Endothelial cell of umbilical vein (primary cell): ENCODE data around the gene TNS1. TPM values are rescaled to one million over a fixed set of nuclear protein-coding genes. Genes with fewer than 3 reads are reported as not detected.

Experiments used
- BruUV-seq: library from RNA; stranded (reverse); fragments of 400-500 nt; replicated peaks from 2 replicates; lab custom pipeline; 2021; lab: Mats Ljungman, UMichigan
- CTCF ChIA-PET: fragments of 300-600, 350-600 bp; sonication (Branson Sonifier 250); formaldehyde crosslinking; loops from one replicate; lab custom pipeline; 2021; ENCODE audit warnings: antibody characterized with exemption, inconsistent platforms; lab: Charles Lee
- POLR2A ChIA-PET: fragments of 300-600, 350-600 bp; sonication (Branson Sonifier 250); formaldehyde crosslinking; loops from one replicate; lab custom pipeline; 2021; ENCODE audit warnings: antibody characterized with exemption, inconsistent platforms; lab: Charles Lee
- DNase-seq: peaks from one replicate; pipeline ENCODE4 v3.0.0-alpha.2; 2011; ENCODE audit warnings: low read depth, low spot score
- FAIRE-seq: peaks from 2 replicates; lab custom pipeline; 2011; peaks lifted over from hg19 to GRCh38; lab: Jason Lieb, UNC
- H2AFZ ChIP-seq: 2 replicates; pipeline ENCODE4 v1.6.0; 2012; ENCODE audit warnings: low read depth, low read length, control low read depth, inconsistent platforms
- H3K27ac ChIP-seq: 2 replicates; pipeline ENCODE4 v1.5.1; 2011; ENCODE audit warnings: low read depth, mild to moderate bottlenecking, control low read depth, low read length, moderate library complexity; ENCODE audit not compliant: insufficient read depth
- H3K27me3 ChIP-seq, 2 experiments: 2 replicates each; pipeline versions ENCODE4 v1.6.0 to v1.6.1; 2011; ENCODE audit warnings: low read length in 2 of 2, mixed read lengths in 1 of 2; ENCODE audit not compliant: control insufficient read depth in 2 of 2, insufficient read depth in 2 of 2
- H3K36me3 ChIP-seq, 2 experiments: 2 replicates in 1 of 2; 3 replicates in 1 of 2; pipeline ENCODE4 v1.5.1; 2011; ENCODE audit warnings: low read length in 2 of 2, mild to moderate bottlenecking in 1 of 2, moderate library complexity in 1 of 2; ENCODE audit not compliant: control insufficient read depth in 2 of 2, insufficient read depth in 2 of 2; ENCODE audit errors: extremely low read depth in 1 of 2
- H3K4me1 ChIP-seq: 3 replicates; pipeline ENCODE4 v1.5.1; 2011; ENCODE audit warnings: mild to moderate bottlenecking, low read length; ENCODE audit not compliant: control insufficient read depth, insufficient read depth; ENCODE audit errors: extremely low read depth
- H3K4me2 ChIP-seq: 2 replicates; pipeline ENCODE4 v1.6.1; 2011; ENCODE audit warnings: low read length, control low read depth, mixed read lengths; ENCODE audit not compliant: insufficient read depth
- H3K4me3 ChIP-seq, 3 experiments: fragments of 200-600 bp in 1 of 3; sonication (generic), shearing (Covaris generic) in 1 of 3; replicated peaks in 1 of 3; 2 replicates each; pipeline ENCODE4 v1.5.1; 2011 to 2016; ENCODE audit warnings: control low read depth in 3 of 3, low read length in 3 of 3, mild to moderate bottlenecking in 2 of 3, inconsistent platforms in 1 of 3, low read depth in 1 of 3, moderate library complexity in 1 of 3; ENCODE audit not compliant: insufficient read depth in 1 of 3
- H3K79me2 ChIP-seq: 2 replicates; pipeline ENCODE4 v1.6.0; 2012; ENCODE audit warnings: low read length, inconsistent platforms; ENCODE audit not compliant: control insufficient read depth, insufficient read depth
- H3K9ac ChIP-seq: replicated peaks from 2 replicates; pipeline ENCODE3; 2011; ENCODE audit warnings: low read length, control low read depth; ENCODE audit not compliant: insufficient read depth; ENCODE audit errors: extremely low read depth
- H3K9me1 ChIP-seq: replicated peaks from 3 replicates; pipeline ENCODE4 v1.6.0; 2011; ENCODE audit warnings: mild to moderate bottlenecking, low read length; ENCODE audit not compliant: control insufficient read depth, insufficient read depth; ENCODE audit errors: extremely low read depth
- H3K9me3 ChIP-seq: replicated peaks from 2 replicates; pipeline ENCODE4 v1.5.1; 2012; ENCODE audit warnings: low read length, inconsistent platforms; ENCODE audit not compliant: control insufficient read depth, insufficient read depth
- H4K20me1 ChIP-seq: replicated peaks from 2 replicates; pipeline ENCODE3; 2011; ENCODE audit warnings: mild to moderate bottlenecking, low read length; ENCODE audit not compliant: control insufficient read depth, insufficient read depth; ENCODE audit errors: extremely low read depth
- EZH2 ChIP-seq: IDR thresholded peaks from 2 replicates; pipeline ENCODE4 v1.6.1; 2012; ENCODE audit warnings: borderline replicate concordance, low read depth, mild to moderate bottlenecking, moderate library complexity, low read length, inconsistent platforms; ENCODE audit not compliant: severe bottlenecking
- FOS ChIP-seq: IDR thresholded peaks from 2 replicates; pipeline ENCODE4 v1.6.1; 2011; ENCODE audit warnings: mild to moderate bottlenecking, low read length, moderate library complexity, borderline replicate concordance; ENCODE audit not compliant: insufficient read depth
- GATA2 ChIP-seq: IDR thresholded peaks from 2 replicates; pipeline ENCODE4 v1.7.0; 2011; ENCODE audit warnings: low read depth, mild to moderate bottlenecking, moderate library complexity, mixed read lengths, low read length; ENCODE audit not compliant: insufficient read length, insufficient read depth
- JUN ChIP-seq: IDR thresholded peaks from 2 replicates; pipeline ENCODE4 v1.6.1; 2011; ENCODE audit warnings: borderline replicate concordance, low read depth; ENCODE audit not compliant: insufficient read length, insufficient read depth
- MYC ChIP-seq: IDR thresholded peaks from one replicate; pipeline ENCODE4 v1.6.1; 2011; ENCODE audit warnings: mild to moderate bottlenecking, low read depth, low read length
- POLR2A ChIP-seq: IDR thresholded peaks from 2 replicates; pipeline ENCODE4 v1.6.1; 2012; ENCODE audit warnings: low read depth, mild to moderate bottlenecking, control low read depth, low read length
- POLR2AphosphoS5 ChIP-seq: IDR thresholded peaks from 2 replicates; pipeline ENCODE4 v1.6.1; 2012; ENCODE audit warnings: low read depth, mild to moderate bottlenecking, control low read depth, low read length, moderate library complexity; ENCODE audit not compliant: insufficient read depth
- dilution Hi-C: fragments of 300-500 bp; cut with MboI; formaldehyde crosslinking; loops from one replicate; pipeline ENCODE4 v1.15.0; 2019; ENCODE audit warnings: low sequenced_read_pairs; ENCODE audit not compliant: extremely low pct_ligation_motif_present
- intact Hi-C: fragments of 100-400 bp; cut with micrococcal nuclease; formaldehyde crosslinking; loops from one replicate; pipeline ENCODE4 v1.10.0; 2022
- polyA plus RNA-seq, 4 experiments: library from polyadenylated mRNA; depleted of rRNA in 3 of 4; stranded (reverse) in 3 of 4; unstranded in 1 of 4; fragments of >200 nt; gene quantifications; 2 replicates each; pipeline versions ENCODE4 v1.2.1 to v1.2.3, GENCODE V29; 2011 to 2012; ENCODE audit warnings: missing spikeins in 1 of 4
- total RNA-seq: library from RNA; stranded (reverse); gene quantifications from 2 replicates; pipeline ENCODE4 v1.2.3, GENCODE V29; 2021
- TF ChIP-seq, protein P1 (sequence below), 2 donors: IDR thresholded peaks; 1 replicate in 1 of 2; 2 replicates in 1 of 2; pipeline ENCODE4 v1.5.1; 2011; ENCODE audit warnings: low read length in 2 of 2, mild to moderate bottlenecking in 2 of 2, moderate library complexity in 2 of 2, control low read depth in 1 of 2, inconsistent platforms in 1 of 2, low read depth in 1 of 2; ENCODE audit not compliant: insufficient read depth in 1 of 2; ENCODE audit errors: extremely low read depth in 1 of 2
- TF ChIP-seq, protein P2 (sequence below): IDR thresholded peaks from 2 replicates; pipeline ENCODE4 v1.6.1; 2011; ENCODE audit not compliant: insufficient read depth, insufficient read length

TNS1 gene
- total and polyA plus RNA-seq, 2 donors (not counting 3 experiments of a cell fraction or from before 2014, with no cell fraction given), result 11.0 to 52.1 TPM

DNA sequence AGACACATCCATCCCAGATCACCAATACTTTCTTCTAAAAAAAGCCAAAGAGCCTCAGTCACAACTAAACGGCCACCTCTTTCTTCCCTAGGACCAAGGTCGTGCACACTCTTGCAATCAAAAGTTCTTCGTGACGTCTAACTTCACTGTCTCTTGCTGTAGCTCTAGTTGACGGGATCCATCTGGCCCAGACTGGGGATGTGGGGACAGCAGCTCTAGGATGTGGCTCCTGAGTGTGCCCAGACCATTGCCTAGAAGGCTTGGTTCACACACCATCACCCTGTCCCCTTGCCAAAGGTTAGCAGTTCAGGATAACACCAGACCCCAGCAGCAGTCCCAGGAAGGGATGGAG is 98.2 kb downstream of the TNS1 start:
- Histone ChIP-seq H3K4me2 (no peak overlapping the region), H3K36me3 (no peaks in the 10 kb centered on the region), H3K4me3 (no peak overlapping the region), H3K27ac (no peak overlapping the region), H3K9ac (no peak overlapping the region), H3K27me3 (no peaks in the 10 kb centered on the region), H2AFZ (no peak overlapping the region), H3K9me3 (no peaks in the 10 kb centered on the region), H3K79me2 (no peaks in the 10 kb centered on the region), H3K9me1 (no peaks in the 10 kb centered on the region), H3K4me1 (peaks cover 30% of the 10 kb centered on the region), H4K20me1 (no peaks in the 10 kb centered on the region)
- intact Hi-C loops (no loop called here), dilution Hi-C loops (no loop called here)
- CTCF ChIA-PET, result interaction anchor here (1.0 to 3.4 kb wide), 3 partner anchors 17 to 89 kb away, joined by 3 to 15 read pairs (median 14); no protein-coding TSS in a partner anchor
- no peak for FAIRE-seq
- POLR2A ChIA-PET, result no interaction called here
- no TSS peak for BruUV-seq
- DNase-seq, result no peak
- TF ChIP-seq JUN (no peak), GATA2 (no peak), FOS (no peak), POLR2AphosphoS5 (no peak), POLR2A (no peak), MYC (no peak), EZH2 (no peak)
- TF ChIP-seq, protein P1, sequence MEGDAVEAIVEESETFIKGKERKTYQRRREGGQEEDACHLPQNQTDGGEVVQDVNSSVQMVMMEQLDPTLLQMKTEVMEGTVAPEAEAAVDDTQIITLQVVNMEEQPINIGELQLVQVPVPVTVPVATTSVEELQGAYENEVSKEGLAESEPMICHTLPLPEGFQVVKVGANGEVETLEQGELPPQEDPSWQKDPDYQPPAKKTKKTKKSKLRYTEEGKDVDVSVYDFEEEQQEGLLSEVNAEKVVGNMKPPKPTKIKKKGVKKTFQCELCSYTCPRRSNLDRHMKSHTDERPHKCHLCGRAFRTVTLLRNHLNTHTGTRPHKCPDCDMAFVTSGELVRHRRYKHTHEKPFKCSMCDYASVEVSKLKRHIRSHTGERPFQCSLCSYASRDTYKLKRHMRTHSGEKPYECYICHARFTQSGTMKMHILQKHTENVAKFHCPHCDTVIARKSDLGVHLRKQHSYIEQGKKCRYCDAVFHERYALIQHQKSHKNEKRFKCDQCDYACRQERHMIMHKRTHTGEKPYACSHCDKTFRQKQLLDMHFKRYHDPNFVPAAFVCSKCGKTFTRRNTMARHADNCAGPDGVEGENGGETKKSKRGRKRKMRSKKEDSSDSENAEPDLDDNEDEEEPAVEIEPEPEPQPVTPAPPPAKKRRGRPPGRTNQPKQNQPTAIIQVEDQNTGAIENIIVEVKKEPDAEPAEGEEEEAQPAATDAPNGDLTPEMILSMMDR (IDR thresholded peaks at IDR 0.05; ENCODE audit: extremely low read depth in 1 of 2, insufficient read depth in 1 of 2, low read depth in 1 of 2, low read length in 2 of 2), result no peak
- TF ChIP-seq, protein P2, sequence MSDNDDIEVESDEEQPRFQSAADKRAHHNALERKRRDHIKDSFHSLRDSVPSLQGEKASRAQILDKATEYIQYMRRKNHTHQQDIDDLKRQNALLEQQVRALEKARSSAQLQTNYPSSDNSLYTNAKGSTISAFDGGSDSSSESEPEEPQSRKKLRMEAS, result no peak
